H1 (cell line): ENCODE measurements around the gene MYO15A. TPM values are rescaled to one million over a fixed set of nuclear protein-coding genes. Genes with fewer than 3 reads are reported as not detected.
A peak's percentile ranks its signal among the peaks of the same experiment; 100 is the strongest.

Experiments
- CTCF ChIA-PET: fragments of 300-600 bp; sonication (Branson Sonifier 250); formaldehyde crosslinking; loops from one replicate; lab custom pipeline; 2021; ENCODE audit not compliant: partially characterized antibody; lab: Charles Lee
- POLR2A ChIA-PET: fragments of 300-600 bp; sonication (Branson Sonifier 250); formaldehyde crosslinking; loops from one replicate; lab custom pipeline; 2021; ENCODE audit warnings: inconsistent platforms; ENCODE audit not compliant: partially characterized antibody; lab: Charles Lee
- DNase-seq, 2 experiments: peaks; one replicate each; pipeline versions ENCODE4 v3.0.0 to v3.0.0-alpha.2; 2010 to 2022; ENCODE audit warnings: low spot score in 2 of 2, low read depth in 1 of 2, mixed read lengths in 1 of 2
- FAIRE-seq: peaks from 2 replicates; lab custom pipeline; 2011; peaks lifted over from hg19 to GRCh38; lab: Jason Lieb, UNC
- H2AFZ ChIP-seq: 2 replicates; pipeline ENCODE4 v1.8.1; 2012; ENCODE audit warnings: low read length, inconsistent platforms
- H2AK5ac ChIP-seq: 2 replicates; pipeline ENCODE4 v1.6.1; 2013; ENCODE audit warnings: low read depth, low read length
- H2BK120ac ChIP-seq: replicated peaks from 2 replicates; pipeline ENCODE3; 2013; ENCODE audit warnings: low read depth, low read length, inconsistent platforms
- H2BK12ac ChIP-seq: 2 replicates; pipeline ENCODE4 v1.6.1; 2013; ENCODE audit warnings: low read depth, low read length
- H2BK15ac ChIP-seq: 2 replicates; pipeline ENCODE4 v1.6.1; 2013; ENCODE audit warnings: low read length
- H2BK20ac ChIP-seq: 2 replicates; pipeline ENCODE4 v1.6.1; 2013; ENCODE audit warnings: low read length
- H2BK5ac ChIP-seq: 2 replicates; pipeline ENCODE4 v1.6.1; 2013; ENCODE audit warnings: low read depth, low read length
- H3K14ac ChIP-seq: 2 replicates; pipeline ENCODE4 v1.6.1; 2013; ENCODE audit warnings: inconsistent platforms; ENCODE audit not compliant: insufficient read length
- H3K18ac ChIP-seq: 2 replicates; pipeline ENCODE4 v1.6.1; 2013; ENCODE audit warnings: low read length; ENCODE audit errors: extremely low read depth
- H3K23ac ChIP-seq: 2 replicates; pipeline ENCODE4 v1.6.1; 2013; ENCODE audit warnings: inconsistent platforms; ENCODE audit not compliant: insufficient read length
- H3K23me2 ChIP-seq: 2 replicates; pipeline ENCODE4 v1.6.1; 2013; ENCODE audit warnings: low read depth, low read length
- H3K27ac ChIP-seq: 2 replicates; pipeline ENCODE4 v1.6.1; 2011; ENCODE audit warnings: low read depth, low read length, inconsistent platforms
- H3K27me3 ChIP-seq, 4 experiments: replicated peaks in 1 of 4; 1 replicate in 1 of 4; 2 replicates in 3 of 4; pipeline versions ENCODE4 v1.6.1 to v1.8.1; 2011 to 2013; ENCODE audit warnings: low read length in 3 of 4, mild to moderate bottlenecking in 3 of 4, inconsistent platforms in 2 of 4, mixed read lengths in 2 of 4, moderate library complexity in 1 of 4; ENCODE audit not compliant: control insufficient read depth in 3 of 4, insufficient read depth in 3 of 4; ENCODE audit errors: extremely low read depth in 1 of 4
- H3K36me3 ChIP-seq, 4 experiments: 2 replicates each; pipeline versions ENCODE4 v1.6.1 to v1.8.1; 2011 to 2013; ENCODE audit warnings: mild to moderate bottlenecking in 4 of 4, low read length in 3 of 4, moderate library complexity in 2 of 4, control low read depth in 1 of 4, inconsistent platforms in 1 of 4; ENCODE audit not compliant: insufficient read depth in 4 of 4, control insufficient read depth in 2 of 4
- H3K4ac ChIP-seq: replicated peaks from 2 replicates; pipeline ENCODE3; 2013; ENCODE audit warnings: low read length, low read depth, mixed read lengths, inconsistent platforms; ENCODE audit not compliant: insufficient read length
- H3K4me1 ChIP-seq, 4 experiments: replicated peaks in 1 of 4; 1 replicate in 1 of 4; 2 replicates in 3 of 4; pipeline versions ENCODE4 v1.6.1 to v1.8.1; 2011 to 2013; ENCODE audit warnings: low read length in 3 of 4, inconsistent platforms in 2 of 4, mixed read lengths in 1 of 4; ENCODE audit not compliant: insufficient read depth in 4 of 4, control insufficient read depth in 3 of 4
- H3K4me2 ChIP-seq, 2 experiments: 2 replicates each; pipeline versions ENCODE4 v1.6.1 to v1.8.1; 2011 to 2013; ENCODE audit warnings: low read depth in 2 of 2, low read length in 2 of 2, control low read depth in 1 of 2, inconsistent platforms in 1 of 2, mild to moderate bottlenecking in 1 of 2; ENCODE audit not compliant: insufficient read depth in 1 of 2
- H3K4me3 ChIP-seq, 4 experiments: fragments of 200-600, 300-600 bp in 1 of 4; sonication (generic), shearing (Covaris generic), sonication (Bioruptor Twin) in 1 of 4; 2 replicates each; pipeline versions ENCODE4 v1.5.1 to v1.8.1; 2011 to 2016; ENCODE audit warnings: low read length in 4 of 4, low read depth in 3 of 4, control low read depth in 2 of 4, inconsistent platforms in 2 of 4, mild to moderate bottlenecking in 2 of 4, mixed read lengths in 1 of 4, moderate library complexity in 1 of 4; ENCODE audit not compliant: insufficient read depth in 2 of 4; ENCODE audit errors: extremely low read depth in 1 of 4
- H3K56ac ChIP-seq: replicated peaks from 2 replicates; pipeline ENCODE3; 2013; ENCODE audit warnings: low read depth, mild to moderate bottlenecking, mixed read lengths, low read length, inconsistent platforms; ENCODE audit not compliant: insufficient read length
- H3K79me1 ChIP-seq: 2 replicates; pipeline ENCODE4 v1.6.1; 2013; ENCODE audit warnings: low read depth, low read length, control low read depth
- H3K79me2 ChIP-seq, 2 experiments: 2 replicates each; pipeline versions ENCODE4 v1.6.1 to v1.8.1; 2012 to 2013; ENCODE audit warnings: low read length in 2 of 2, mild to moderate bottlenecking in 2 of 2, inconsistent platforms in 1 of 2; ENCODE audit not compliant: insufficient read depth in 2 of 2, control insufficient read depth in 1 of 2
- H3K9ac ChIP-seq, 4 experiments: replicated peaks in 1 of 4; 1 replicate in 1 of 4; 2 replicates in 3 of 4; pipeline versions ENCODE4 v1.6.1 to v1.8.1; 2011 to 2013; ENCODE audit warnings: low read depth in 3 of 4, low read length in 3 of 4, control low read depth in 2 of 4, mild to moderate bottlenecking in 2 of 4, moderate library complexity in 2 of 4, inconsistent platforms in 1 of 4; ENCODE audit errors: extremely low read depth in 1 of 4
- H3K9me3 ChIP-seq, 2 experiments: 2 replicates each; pipeline versions ENCODE4 v1.6.1 to v1.8.1; 2012 to 2013; ENCODE audit warnings: mild to moderate bottlenecking in 2 of 2, moderate library complexity in 2 of 2, control low read depth in 1 of 2, inconsistent platforms in 1 of 2, low read depth in 1 of 2, low read length in 1 of 2, mixed read lengths in 1 of 2; ENCODE audit not compliant: insufficient read depth in 2 of 2
- H4K20me1 ChIP-seq, 2 experiments: replicated peaks in 1 of 2; 2 replicates each; pipeline versions ENCODE3 to v1.8.1; 2011 to 2013; ENCODE audit warnings: inconsistent platforms in 2 of 2, low read length in 2 of 2, mild to moderate bottlenecking in 1 of 2; ENCODE audit not compliant: insufficient read depth in 2 of 2, control insufficient read depth in 1 of 2
- H4K5ac ChIP-seq: 2 replicates; pipeline ENCODE4 v1.6.1; 2013; ENCODE audit warnings: low read length, low read depth, mixed read lengths, inconsistent platforms; ENCODE audit not compliant: insufficient read length
- H4K8ac ChIP-seq: 2 replicates; pipeline ENCODE4 v1.8.0; 2013; ENCODE audit warnings: mild to moderate bottlenecking, moderate library complexity, low read length, inconsistent platforms; ENCODE audit not compliant: insufficient read depth; ENCODE audit errors: extremely low read depth
- H4K91ac ChIP-seq: replicated peaks from 2 replicates; pipeline ENCODE3; 2013; ENCODE audit warnings: low read length, mixed read lengths, inconsistent platforms; ENCODE audit not compliant: insufficient read length
- CTCF ChIP-seq, 3 experiments: IDR thresholded peaks; 1 replicate in 2 of 3; 2 replicates in 1 of 3; pipeline versions ENCODE4 v1.5.1 to v1.6.1; 2011; ENCODE audit warnings: low read length in 3 of 3, mild to moderate bottlenecking in 3 of 3, inconsistent platforms in 2 of 3, low read depth in 1 of 3, moderate library complexity in 1 of 3; ENCODE audit not compliant: insufficient read depth in 1 of 3; ENCODE audit errors: control extremely low read depth in 1 of 3
- NRF1 ChIP-seq: IDR thresholded peaks from 2 replicates; pipeline ENCODE4 v1.6.1; 2011; ENCODE audit warnings: mild to moderate bottlenecking, low read depth, low read length, improper control_type of control experiment
- RAD21 ChIP-seq, 2 experiments: IDR thresholded peaks in 1 of 2; conservative IDR thresholded peaks in 1 of 2; 2 replicates each; pipeline ENCODE4 v1.6.1; 2011; ENCODE audit warnings: low read depth in 2 of 2, low read length in 2 of 2, improper control_type of control experiment in 1 of 2, inconsistent platforms in 1 of 2, mild to moderate bottlenecking in 1 of 2, moderate library complexity in 1 of 2
- WGBS, 2 experiments: shearing (Covaris generic) in 1 of 2; methylation state at CpG; one replicate each; pipeline versions ENCODE4 v1.1.6 to v1.1.7; 2013 to 2015; ENCODE audit warnings: low lambda C conversion rate in 2 of 2, mixed read lengths in 2 of 2, inconsistent platforms in 1 of 2, low coverage in 1 of 2, missing lambda C conversion rate in 1 of 2; ENCODE audit not compliant: insufficient replicate concordance in 2 of 2, insufficient coverage in 1 of 2, insufficient read length in 1 of 2; ENCODE audit errors: extremely low coverage in 1 of 2, missing lambda C conversion rate in 1 of 2; 5-methylcytosine and 5-hydroxymethylcytosine counted together
- polyA plus RNA-seq, 7 experiments: library from polyadenylated mRNA; depleted of rRNA in 3 of 7; stranded (reverse) in 5 of 7; unstranded in 2 of 7; fragments of >200 nt in 5 of 7; fragments of 200-250 nt in 2 of 7; gene quantifications; 1 replicate in 5 of 7; 2 replicates in 1 of 7; 4 replicates in 1 of 7; pipeline versions ENCODE4 v1.2.1 to v1.2.3, GENCODE V29; 2011 to 2013; ENCODE audit warnings: missing spikeins in 2 of 7, mixed read lengths in 2 of 7
- total RNA-seq: library from RNA; stranded (reverse); fragmentation: NEBNext Ultra II Directional; extraction: Animal tissue kit (Norgen Biotek cat#: 25700); gene quantifications from 2 replicates; pipeline ENCODE4 v1.2.1, GENCODE V29; 2021

The MYO15A gene
- total and polyA plus RNA-seq, 2 of the 8 experiments (the other 6 are each of a cell fraction or from before 2014, with no cell fraction given) = 1.6 to 4.2 TPM

GRCh38 chr17:18166894-18167293 is 58.3 kb downstream of the MYO15A start:
- Histone ChIP-seq H2BK20ac (no peak overlapping the region), H4K20me1 (no peaks in the 10 kb centered on the region), H4K91ac (no peak overlapping the region), H4K8ac (no peak overlapping the region), H3K36me3 (no peaks in the 10 kb centered on the region), H3K79me2 (no peaks in the 10 kb centered on the region), H2BK5ac (no peak overlapping the region), H3K9me3 (no peaks in the 10 kb centered on the region), H2AFZ (no peak overlapping the region), H3K9ac (no peak overlapping the region), H2BK120ac (no peak overlapping the region), H4K5ac (no peak overlapping the region), H3K56ac (no peak overlapping the region), H3K4me1 (no peaks in the 10 kb centered on the region; a peak in 1 of 7 replicates), H3K23ac (no peak overlapping the region), H3K27ac (no peak overlapping the region), H2BK12ac (0 out of 2 replicates have a peak overlapping the region, but pooled peaks have one; percentile 27), H3K23me2 (no peaks in the 10 kb centered on the region), H3K4ac (no peak overlapping the region), H3K18ac (no peak overlapping the region), H3K79me1 (no peaks in the 10 kb centered on the region), H3K4me3 (no peak overlapping the region), H3K14ac (no peak overlapping the region), H3K4me2 (no peak overlapping the region), H3K27me3 (no peaks in the 10 kb centered on the region), H2AK5ac (no peak overlapping the region), H2BK15ac (no peak overlapping the region)
- CTCF ChIA-PET = interaction anchor here (1.1 to 3.9 kb wide), 6 partner anchors 9 to 35 kb away, joined by 3 to 26 read pairs (median 4); no protein-coding TSS in a partner anchor
- no peak for DNase-seq
- TF ChIP-seq CTCF (IDR thresholded peaks at IDR 0.05; ENCODE audit: control extremely low read depth in 1 of 3, insufficient read depth in 1 of 3, low read depth in 1 of 3, low read length in 3 of 3) (peak in 2 of 3 experiments; percentile 4 to 14; a peak in 2 of 4 replicates), NRF1 (no peak), RAD21 (IDR thresholded peaks at IDR 0.05 in 1 of 2, conservative IDR thresholded peaks at IDR 0.05 in 1 of 2; ENCODE audit: low read depth in 2 of 2, low read length in 2 of 2) (peak; percentile 34 to 54; a peak in 3 of 4 replicates)
- 84% methylated on average over 5 of the region's 5 CpGs; no CpG with 5 or more reads in 1 of the 2 experiments for WGBS, 2 experiments
- POLR2A ChIA-PET = interaction anchor here (3.0 kb wide), 1 partner anchor 17 kb away, joined by 8 read pairs; the partner anchor contains the start of gene ALKBH5
- no peak for FAIRE-seq
